Ovary (tissue), 9 donors: Measurements from ENCODE around the gene WWOX. TPM values are rescaled to one million over a fixed set of nuclear protein-coding genes. Genes with fewer than 3 reads are reported as not detected.

ENCODE experiments used
- DNase-seq, 5 donors: peaks; one replicate each; pipeline ENCODE4 v3.0.0-alpha.2; 2019 to 2020
- H3K27ac ChIP-seq, 2 donors: fragments of 200-600 bp; one replicate each; pipeline versions ENCODE4 v1.5.1 to v1.8.0; 2019 to 2022
- H3K27me3 ChIP-seq: fragments of 200-600 bp; one replicate; pipeline ENCODE4 v1.8.0; 2022
- H3K36me3 ChIP-seq: fragments of 200-600 bp; sonication (generic); one replicate; pipeline ENCODE4 v1.5.1; 2019
- H3K4me1 ChIP-seq: one replicate; pipeline ENCODE4 v1.8.1; 2013; ENCODE audit warnings: mild to moderate bottlenecking, moderate library complexity; ENCODE audit not compliant: insufficient read depth
- H3K4me3 ChIP-seq: fragments of 200-600 bp; sonication (generic); one replicate; pipeline ENCODE4 v1.5.1; 2017
- H3K9me3 ChIP-seq, 2 donors: fragments of 200-600 bp in 1 of 2; sonication (generic) in 1 of 2; one replicate each; pipeline versions ENCODE4 v1.5.1 to v1.8.1; 2013 to 2019; ENCODE audit warnings: mild to moderate bottlenecking in 1 of 2, moderate library complexity in 1 of 2
- CTCF ChIP-seq, 3 donors: fragments of 450-650 bp in 2 of 3; fragments of 200-600 bp in 1 of 3; IDR thresholded peaks; one replicate each; pipeline versions ENCODE4 v1.5.1 to v1.8.0; 2016 to 2022; ENCODE audit warnings: antibody characterized with exemption in 3 of 3, mild to moderate bottlenecking in 1 of 3
- EP300 ChIP-seq: sonication (generic); formaldehyde crosslinking; IDR thresholded peaks from one replicate; pipeline ENCODE4 v1.6.1; 2017; ENCODE audit warnings: antibody characterized with exemption
- POLR2A ChIP-seq: fragments of 450-650 bp; IDR thresholded peaks from one replicate; pipeline ENCODE4 v1.6.1; 2017; ENCODE audit warnings: antibody characterized with exemption, mild to moderate bottlenecking, moderate library complexity
- WGBS, 3 donors: extraction: QIAGEN DNeasy Blood & Tissue Kit in 1 of 3; methylation state at CpG; one replicate each; pipeline versions ENCODE4 v1.1.5 to v1.1.7; 2013 to 2017; 5-methylcytosine and 5-hydroxymethylcytosine counted together
- intact Hi-C, 4 donors: fragments of 100-400 bp; cut with DNase I; formaldehyde crosslinking; loops; one replicate each; pipeline versions ENCODE4 v1.11.0 to v1.15.1; 2022 to 2023
- polyA plus RNA-seq, 2 donors: library from polyadenylated mRNA; stranded (reverse); fragments of 200-250 nt in 1 of 2; fragments of 350-450 nt in 1 of 2; fragmentation: Illumina TruSeq in 1 of 2; extraction: RNeasy Lipid Tissue Mini Kit (QIAGEN cat#74804) in 1 of 2; gene quantifications; one replicate each; pipeline ENCODE4 v1.2.3, GENCODE V29; 2013 to 2014
- total RNA-seq, 7 donors: library from RNA; depleted of rRNA in 2 of 7; stranded (reverse); fragments of >200 nt in 2 of 7; fragmentation: NEBNext Ultra II Directional in 3 of 7; extraction: Animal tissue kit (Norgen Biotek cat#: 25700) in 3 of 7; gene quantifications; one replicate each; pipeline versions ENCODE4 v1.1.0 to v1.2.4, GENCODE V29; 2016 to 2023
- donor health status: DM: no; HTN: no; CAD: no; lungs with moderate emphysema.
- donor health status: DM: no; HTN: no; CAD: no.
- donor health status: Bipolar disorder and iron deficiency.
- donor health status: DM: yes; HTN: yes; CAD: no.
- donor health status: DM: no; HTN: no; CAD: no.
- donor health status: DM: yes; HTN: yes; CAD: no.

WWOX gene
- total and polyA plus RNA-seq, 9 donors, result 11.0 to 40.5 (median 25.2) TPM

- Histone ChIP-seq H3K4me3 (no peak overlapping the region), H3K4me1 (no peaks in the 10 kb centered on the region), H3K27ac (no peak overlapping the region), H3K36me3 (no peaks in the 10 kb centered on the region), H3K9me3 (no peaks in the 10 kb centered on the region), H3K27me3 (no peaks in the 10 kb centered on the region)
- TF ChIP-seq EP300, result no peak
- no peak for TF ChIP-seq CTCF (IDR thresholded peaks at IDR 0.05)
- no peak for TF ChIP-seq POLR2A
- DNase-seq, result no peak
- 85 to 91% (median 90%) methylated on average over 7 of the region's 7 CpGs for WGBS, 3 donors
- intact Hi-C loops, result no loop called here
These were observed 169.8 kb downstream of the WWOX start for GRCh38 chr16:78269256-78269655.

GRCh38 chr16:78271981-78272380, 172.5 kb downstream of the WWOX start:
- 94 to 97% (median 96%) methylated on average over 3 of the region's 3 CpGs for WGBS, 3 donors

GRCh38 chr16:78274771-78275170, 175.3 kb downstream of the WWOX start:
- intact Hi-C loops, result no loop called here
- WGBS, 3 donors, result 83 to 89% (median 83%) methylated on average over 4 of the region's 4 CpGs
- TF ChIP-seq CTCF (IDR thresholded peaks at IDR 0.05), result no peak

More at GRCh38 chr16:78271981-78272380, 172.5 kb downstream of the WWOX start:
- Histone ChIP-seq H3K27me3 (no peaks in the 10 kb centered on the region), H3K9me3 (no peaks in the 10 kb centered on the region), H3K36me3 (no peaks in the 10 kb centered on the region), H3K27ac (no peak overlapping the region), H3K4me3 (no peak overlapping the region), H3K4me1 (no peaks in the 10 kb centered on the region)
- intact Hi-C loops, result no loop called here
- DNase-seq, result no peak
- TF ChIP-seq EP300, result no peak

GRCh38 chr16:78275420-78275819, 176.0 kb downstream of the WWOX start:
- TF ChIP-seq EP300 (no peak), POLR2A (no peak), CTCF (IDR thresholded peaks at IDR 0.05) (no peak)
- DNase-seq, result no peak
- Histone ChIP-seq H3K9me3 (no peaks in the 10 kb centered on the region), H3K4me1 (peaks cover 2% of the 10 kb centered on the region), H3K4me3 (no peak overlapping the region), H3K27me3 (no peaks in the 10 kb centered on the region), H3K36me3 (no peaks in the 10 kb centered on the region), H3K27ac (no peak overlapping the region)
- intact Hi-C loops, result no loop called here
- WGBS, 3 donors, result 93 to 94% (median 93%) methylated on average over 5 of the region's 5 CpGs

More at GRCh38 chr16:78274771-78275170, 175.3 kb downstream of the WWOX start:
- Histone ChIP-seq H3K4me1 (peaks cover 2% of the 10 kb centered on the region), H3K9me3 (no peaks in the 10 kb centered on the region), H3K36me3 (no peaks in the 10 kb centered on the region), H3K27me3 (no peaks in the 10 kb centered on the region), H3K27ac (no peak overlapping the region), H3K4me3 (no peak overlapping the region)
- no peak for DNase-seq

GRCh38 chr16:78277321-78278055, 178.0 kb downstream of the WWOX start:
- no peaks in the 10 kb centered on the region for H3K36me3 ChIP-seq
- 7 to 24% (median 18%) methylated on average over 12 of the region's 12 CpGs for WGBS, 3 donors
- DNase-seq, result peak in 2 of 5 donors; percentile 17 to 47
- H3K9me3 ChIP-seq, result no peaks in the 10 kb centered on the region
- no peak overlapping the region for H3K4me3 ChIP-seq
- H3K4me1 ChIP-seq, result peaks cover 2% of the 10 kb centered on the region
- TF ChIP-seq POLR2A, result no peak
- TF ChIP-seq CTCF (IDR thresholded peaks at IDR 0.05), result no peak
- TF ChIP-seq EP300, result no peak
- H3K27ac ChIP-seq, result no peak overlapping the region
- intact Hi-C loops, result no loop called here
- H3K27me3 ChIP-seq, result no peaks in the 10 kb centered on the region
